Osteocyte (in vitro differentiated cells): ENCODE data around the gene MX2. TPM values are rescaled to one million over a fixed set of nuclear protein-coding genes. Genes with fewer than 3 reads are reported as not detected.
A peak's percentile ranks its signal among the peaks of the same experiment; 100 is the strongest.

Experiments used
- DNase-seq: peaks from one replicate; pipeline ENCODE4 v3.0.0; 2021; ENCODE audit warnings: mixed read lengths; ENCODE audit not compliant: unreplicated experiment; ENCODE audit errors: extremely low spot score
- H3K27ac Mint-ChIP-seq: one replicate; pipeline ENCODE4 v1.8.0; 2021; ENCODE audit warnings: mild to moderate bottlenecking, mixed read lengths; ENCODE audit not compliant: unreplicated experiment
- H3K27me3 Mint-ChIP-seq: one replicate; pipeline ENCODE4 v1.8.0; 2021; ENCODE audit warnings: mixed read lengths; ENCODE audit not compliant: unreplicated experiment
- H3K36me3 Mint-ChIP-seq: one replicate; pipeline ENCODE4 v1.8.0; 2021; ENCODE audit warnings: mixed read lengths; ENCODE audit not compliant: unreplicated experiment
- H3K4me1 Mint-ChIP-seq: one replicate; pipeline ENCODE4 v1.8.0; 2021; ENCODE audit warnings: mixed read lengths; ENCODE audit not compliant: unreplicated experiment
- H3K4me3 Mint-ChIP-seq: one replicate; pipeline ENCODE4 v1.8.0; 2021; ENCODE audit warnings: mild to moderate bottlenecking, moderate library complexity, mixed read lengths; ENCODE audit not compliant: unreplicated experiment
- H3K9me3 Mint-ChIP-seq: one replicate; pipeline ENCODE4 v1.8.0; 2021; ENCODE audit warnings: mixed read lengths; ENCODE audit not compliant: unreplicated experiment
- CTCF ChIP-seq: fragments of 200-600 bp; sonication (generic); IDR thresholded peaks from 2 replicates; pipeline ENCODE4 v1.5.0; 2021; ENCODE audit warnings: antibody characterized with exemption, mild to moderate bottlenecking, moderate library complexity
- total RNA-seq: library from RNA; stranded (reverse); gene quantifications from 2 replicates; pipeline ENCODE4 v1.2.1, GENCODE V29; 2021

Gene MX2
- total RNA-seq, 1 donor from 2014 or later = not detected

GRCh38 chr21:41425588-41425953 lies 63.7 kb downstream of the MX2 start:
- no peak for TF ChIP-seq CTCF
- peak; percentile 69 for DNase-seq
- peaks cover 5% of the 10 kb centered on the region for H3K27me3 Mint-ChIP-seq
- no peaks in the 10 kb centered on the region for H3K36me3 Mint-ChIP-seq
- H3K9me3 Mint-ChIP-seq = no peaks in the 10 kb centered on the region
- H3K4me3 Mint-ChIP-seq = peak overlapping the region; percentile 70
- H3K27ac Mint-ChIP-seq = no peak overlapping the region
- H3K4me1 Mint-ChIP-seq = peaks cover 13% of the 10 kb centered on the region

- Mint-ChIP-seq H3K36me3 (no peaks in the 10 kb centered on the region), H3K4me1 (peaks cover 8% of the 10 kb centered on the region), H3K27ac (no peak within 1 kb of the TSS), H3K27me3 (peaks cover 5% of the 10 kb centered on the region), H3K9me3 (no peaks in the 10 kb centered on the region), H3K4me3 (peak within 1 kb of the TSS; percentile 70)
- DNase-seq = peak; percentile 84
- TF ChIP-seq CTCF = no peak
Observed at GRCh38 chr21:41425954-41426675, 64.3 kb downstream of the MX2 start, which contains the start of gene MX1. Gene MX1, plus strand, starts transcription at chr21:41426239. Its CDS starts 5,832 bp downstream, at chr21:41432071.

DNA sequence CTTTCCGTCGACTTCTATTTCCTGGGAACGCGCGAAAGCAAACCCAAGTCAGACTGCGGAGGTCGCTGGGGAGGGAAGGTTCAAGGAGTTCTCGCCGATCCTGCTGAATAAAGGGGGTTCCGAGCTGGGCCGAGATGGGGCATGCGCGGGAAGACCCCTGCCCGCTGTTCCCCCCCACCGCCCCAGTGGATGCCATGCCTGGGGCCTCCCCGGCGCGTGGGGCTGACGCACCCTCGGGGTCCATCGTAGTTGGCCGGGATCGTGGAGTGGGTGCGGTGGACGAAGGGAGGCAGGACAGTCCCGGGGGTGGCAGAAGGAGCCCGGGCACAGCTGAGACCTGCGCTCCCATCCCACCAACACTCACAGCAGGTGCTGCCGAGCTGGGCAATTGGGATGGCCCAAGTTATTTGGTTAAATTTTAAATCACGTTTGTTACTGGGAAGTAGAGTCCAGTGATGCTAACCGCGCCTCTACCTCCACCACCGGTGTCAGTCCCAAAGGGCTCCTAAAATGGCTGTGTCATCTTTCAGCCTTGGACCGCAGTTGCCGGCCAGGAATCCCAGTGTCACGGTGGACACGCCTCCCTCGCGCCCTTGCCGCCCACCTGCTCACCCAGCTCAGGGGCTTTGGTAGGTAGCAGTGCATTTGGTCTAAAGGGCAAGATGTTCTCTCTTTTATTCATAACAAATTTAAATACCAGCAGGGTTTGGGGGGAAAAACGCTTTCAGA lies 65.0 kb downstream of the MX2 start:
- Mint-ChIP-seq H3K4me1 (peaks cover under 1% of the 10 kb centered on the region), H3K27ac (no peak overlapping the region), H3K36me3 (no peaks in the 10 kb centered on the region), H3K27me3 (peaks cover 5% of the 10 kb centered on the region), H3K9me3 (no peaks in the 10 kb centered on the region), H3K4me3 (no peak overlapping the region)
- TF ChIP-seq CTCF = no peak
- DNase-seq = peak; percentile 83

DNA sequence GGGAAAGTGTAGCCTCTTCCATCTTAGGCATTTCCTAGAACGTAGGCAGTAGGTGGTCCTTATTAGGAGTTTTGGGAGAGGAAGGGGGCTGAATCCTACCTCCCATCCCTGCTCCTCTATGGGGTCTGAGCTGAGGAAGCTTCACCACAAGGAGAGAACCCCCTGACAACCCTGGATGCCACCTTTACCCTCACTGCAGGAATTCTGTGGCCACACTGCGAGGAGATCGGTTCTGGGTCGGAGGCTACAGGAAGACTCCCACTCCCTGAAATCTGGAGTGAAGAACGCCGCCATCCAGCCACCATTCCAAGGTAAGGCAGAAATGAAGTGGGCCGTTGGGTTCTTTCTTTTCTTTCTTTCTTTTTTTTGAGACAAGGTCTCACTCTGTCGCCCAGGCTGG lies 65.7 kb downstream of the MX2 start:
- no peak overlapping the region for H3K27ac Mint-ChIP-seq
- no peaks in the 10 kb centered on the region for H3K36me3 Mint-ChIP-seq
- peaks cover 5% of the 10 kb centered on the region for H3K27me3 Mint-ChIP-seq
- DNase-seq = peak; percentile 46
- TF ChIP-seq CTCF = no peak
- H3K4me1 Mint-ChIP-seq = no peaks in the 10 kb centered on the region
- no peak overlapping the region for H3K4me3 Mint-ChIP-seq
- no peaks in the 10 kb centered on the region for H3K9me3 Mint-ChIP-seq

- H3K27me3 Mint-ChIP-seq = peaks cover 5% of the 10 kb centered on the region
- no peak overlapping the region for H3K27ac Mint-ChIP-seq
- peak; percentile 67 for DNase-seq
- no peaks in the 10 kb centered on the region for H3K36me3 Mint-ChIP-seq
- no peaks in the 10 kb centered on the region for H3K9me3 Mint-ChIP-seq
- H3K4me3 Mint-ChIP-seq = no peak overlapping the region
- TF ChIP-seq CTCF = no peak
- no peaks in the 10 kb centered on the region for H3K4me1 Mint-ChIP-seq
Observed at GRCh38 chr21:41428311-41428710, 66.5 kb downstream of the MX2 start.
